ENCODE measurements around the gene SUPT20HL2. TPM values are rescaled to one million over a fixed set of nuclear protein-coding genes. Genes with fewer than 3 reads are reported as not detected.

The SUPT20HL2 gene
- total and polyA plus RNA-seq, 7 experiments from 2014 or later = not detected

DNA sequence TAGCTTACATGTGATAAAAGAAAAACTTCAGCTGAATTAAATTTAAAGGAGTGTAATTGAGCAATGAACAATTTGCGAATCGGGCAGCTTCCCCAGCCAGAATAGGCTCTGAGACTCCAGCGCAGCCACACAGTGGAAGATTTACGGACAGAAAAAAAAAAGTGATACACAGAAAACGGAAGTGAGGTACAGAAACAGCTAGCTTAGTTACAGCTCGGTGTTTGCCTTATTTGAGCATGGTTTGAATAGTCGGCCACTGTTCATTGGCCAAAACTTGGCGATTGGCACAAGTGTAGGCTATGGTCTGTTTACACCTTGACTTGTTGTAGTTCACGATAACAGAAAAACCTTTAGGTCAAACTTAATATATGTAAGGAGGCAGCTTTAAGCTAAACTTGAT, 29.9 kb upstream of the SUPT20HL2 start:
- intact Hi-C loops (cut with micrococcal nuclease) = no loop called here
- no peaks in the 10 kb centered on the region for H3K4me1 ChIP-seq (ENCODE audit: control insufficient read depth in 2 of 2, insufficient read depth in 2 of 2, low read length in 2 of 2)
- no peaks in the 10 kb centered on the region for H3K36me3 ChIP-seq (ENCODE audit: control insufficient read depth in 2 of 3, insufficient read depth in 3 of 3, low read length in 3 of 3)
- Mint-ChIP-seq H3K9me3 (no peaks in the 10 kb centered on the region), H3K4me3 (peak overlapping the region in 7 of 10 donors; percentile 6 to 70 (median 55)), H3K27me3 (peaks cover 0 to 8% (median 0%) of the 10 kb centered on the region in 5 donors), H3K4me1 (peaks cover 0 to 21% (median 5%) of the 10 kb centered on the region in 7 donors), H3K36me3 (no peaks in the 10 kb centered on the region), H3K27ac (peak overlapping the region in 1 of 9 donors; percentile 70)
- H3K4me3 ChIP-seq (ENCODE audit: low read length) = no peak overlapping the region
- ChIA-PET CTCF (no interaction called here), POLR2A (no interaction called here)
- no peaks in the 10 kb centered on the region for H3K27me3 ChIP-seq (ENCODE audit: control insufficient read depth in 2 of 2, insufficient read depth in 2 of 2, low read length in 2 of 2)
- no peaks in the 10 kb centered on the region for H3K9me3 ChIP-seq (ENCODE audit: control insufficient read depth in 2 of 3, low read length in 3 of 3)
- DNase-seq (no peak), ATAC-seq (no peak)
- H3K27ac ChIP-seq (ENCODE audit: low read depth, low read length) = no peak overlapping the region

- Mint-ChIP-seq H3K4me1 (peaks cover 0 to 21% (median 5%) of the 10 kb centered on the region in 7 donors), H3K9me3 (peaks cover 0 to 2% (median 0%) of the 10 kb centered on the region in 11 donors), H3K27ac (no peak overlapping the region), H3K36me3 (no peaks in the 10 kb centered on the region), H3K4me3 (no peak overlapping the region), H3K27me3 (peaks cover 0 to 8% (median 0%) of the 10 kb centered on the region in 5 donors)
- intact Hi-C loops (cut with micrococcal nuclease) = no loop called here
- CTCF ChIA-PET = no interaction called here
- H3K27me3 ChIP-seq (ENCODE audit: control insufficient read depth in 2 of 2, insufficient read depth in 2 of 2, low read length in 2 of 2) = no peaks in the 10 kb centered on the region
- H3K4me1 ChIP-seq (ENCODE audit: control insufficient read depth in 2 of 2, insufficient read depth in 2 of 2, low read length in 2 of 2) = no peaks in the 10 kb centered on the region
- POLR2A ChIA-PET = no interaction called here
- H3K4me3 ChIP-seq (ENCODE audit: low read length) = no peak overlapping the region
- H3K9me3 ChIP-seq (ENCODE audit: control insufficient read depth in 2 of 3, low read length in 3 of 3) = no peaks in the 10 kb centered on the region
- H3K27ac ChIP-seq (ENCODE audit: low read depth, low read length) = no peak overlapping the region
- no peaks in the 10 kb centered on the region for H3K36me3 ChIP-seq (ENCODE audit: control insufficient read depth in 2 of 3, insufficient read depth in 3 of 3, low read length in 3 of 3)
- no peak for DNase-seq
- ATAC-seq = no peak
Measured at GRCh38 chrX:24341795-24342194, 27.9 kb upstream of the SUPT20HL2 start.

DNA sequence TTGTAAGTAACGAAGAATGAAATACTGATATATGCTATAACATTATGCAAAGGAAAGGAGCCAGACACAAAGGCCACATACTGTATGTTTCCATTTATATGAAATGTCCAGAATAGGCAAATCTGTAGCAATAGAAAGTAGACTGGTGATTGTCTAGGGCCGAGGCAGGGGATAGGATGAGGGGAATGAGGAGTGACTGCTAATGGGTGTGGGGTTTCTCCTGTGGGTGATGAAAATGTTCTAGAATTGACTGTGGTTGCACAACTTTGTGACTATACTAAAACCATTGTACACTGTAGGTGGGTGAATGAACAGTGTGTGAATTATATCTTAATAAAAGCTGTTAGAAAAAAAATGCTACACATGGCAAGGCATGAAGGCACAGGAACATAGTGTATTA, 26.6 kb upstream of the SUPT20HL2 start:
- ChIA-PET CTCF (no interaction called here), POLR2A (no interaction called here)
- Mint-ChIP-seq H3K27me3 (peaks cover 0 to 8% (median 0%) of the 10 kb centered on the region in 5 donors), H3K27ac (no peak overlapping the region), H3K4me3 (no peak overlapping the region), H3K4me1 (peaks cover 0 to 21% (median 5%) of the 10 kb centered on the region in 7 donors), H3K9me3 (peaks cover 0 to 2% (median 0%) of the 10 kb centered on the region in 11 donors), H3K36me3 (no peaks in the 10 kb centered on the region)
- Histone ChIP-seq H3K27me3 (ENCODE audit: control insufficient read depth in 2 of 2, insufficient read depth in 2 of 2, low read length in 2 of 2) (no peaks in the 10 kb centered on the region), H3K27ac (ENCODE audit: low read depth, low read length) (no peak overlapping the region), H3K36me3 (ENCODE audit: control insufficient read depth in 2 of 3, insufficient read depth in 3 of 3, low read length in 3 of 3) (no peaks in the 10 kb centered on the region), H3K4me3 (ENCODE audit: low read length) (no peak overlapping the region), H3K9me3 (ENCODE audit: control insufficient read depth in 2 of 3, low read length in 3 of 3) (no peaks in the 10 kb centered on the region), H3K4me1 (ENCODE audit: control insufficient read depth in 2 of 2, insufficient read depth in 2 of 2, low read length in 2 of 2) (no peaks in the 10 kb centered on the region)
- no peak for DNase-seq
- intact Hi-C loops (cut with micrococcal nuclease) = no loop called here
- no peak for ATAC-seq

DNA sequence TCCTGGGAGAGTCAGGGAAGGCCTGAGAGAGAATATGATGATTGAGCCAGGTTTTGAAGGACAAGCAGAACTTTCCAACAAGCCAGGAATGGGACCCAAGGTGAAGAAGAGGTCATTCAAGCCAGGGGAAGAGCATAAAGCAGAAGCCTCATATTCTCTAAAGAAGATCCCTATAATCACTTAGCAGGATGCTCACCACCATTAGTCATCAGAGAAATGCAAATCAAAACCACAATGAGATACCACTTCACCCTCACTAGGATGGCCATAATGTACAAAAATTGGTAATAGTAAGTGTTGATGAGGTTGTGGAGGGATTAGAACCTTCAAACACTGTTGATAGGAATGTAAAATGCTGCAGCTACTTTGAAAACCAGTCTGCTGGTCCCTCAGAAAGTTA, 26.0 kb upstream of the SUPT20HL2 start:
- H3K4me1 Mint-ChIP-seq = peaks cover 0 to 21% (median 5%) of the 10 kb centered on the region in 7 donors
- no peak overlapping the region for H3K4me3 Mint-ChIP-seq

GRCh38 chrX:24335871-24336270, 22.0 kb upstream of the SUPT20HL2 start:
- H3K36me3 ChIP-seq (ENCODE audit: control insufficient read depth in 2 of 3, insufficient read depth in 3 of 3, low read length in 3 of 3) = no peaks in the 10 kb centered on the region
- Mint-ChIP-seq H3K27me3 (peaks cover 0 to 8% (median 5%) of the 10 kb centered on the region in 5 donors), H3K9me3 (peaks cover 0 to 8% (median 1%) of the 10 kb centered on the region in 11 donors), H3K4me1 (peaks cover 0 to 4% (median 0%) of the 10 kb centered on the region in 7 donors), H3K36me3 (peaks cover 0 to 4% (median 0%) of the 10 kb centered on the region in 5 donors), H3K4me3 (no peak overlapping the region), H3K27ac (no peak overlapping the region)
- ATAC-seq (no peak), DNase-seq (no peak)
- no peak overlapping the region for H3K4me3 ChIP-seq (ENCODE audit: low read length)
- CTCF ChIA-PET = no interaction called here
- H3K27ac ChIP-seq (ENCODE audit: low read depth, low read length) = no peak overlapping the region
- no peaks in the 10 kb centered on the region for H3K27me3 ChIP-seq (ENCODE audit: control insufficient read depth in 2 of 2, insufficient read depth in 2 of 2, low read length in 2 of 2)
- POLR2A ChIA-PET = no interaction called here
- no peaks in the 10 kb centered on the region for H3K9me3 ChIP-seq (ENCODE audit: control insufficient read depth in 2 of 3, low read length in 3 of 3)
- H3K4me1 ChIP-seq (ENCODE audit: control insufficient read depth in 2 of 2, insufficient read depth in 2 of 2, low read length in 2 of 2) = no peaks in the 10 kb centered on the region
- intact Hi-C loops (cut with micrococcal nuclease) = no loop called here

More for the DNA sequence above, 26.0 kb upstream of the SUPT20HL2 start:
- Mint-ChIP-seq H3K27ac (no peak overlapping the region), H3K9me3 (peaks cover 0 to 2% (median 0%) of the 10 kb centered on the region in 11 donors), H3K36me3 (no peaks in the 10 kb centered on the region), H3K27me3 (peaks cover 0 to 8% (median 0%) of the 10 kb centered on the region in 5 donors)
- Histone ChIP-seq H3K9me3 (ENCODE audit: control insufficient read depth in 2 of 3, low read length in 3 of 3) (no peaks in the 10 kb centered on the region), H3K27ac (ENCODE audit: low read depth, low read length) (no peak overlapping the region), H3K36me3 (ENCODE audit: control insufficient read depth in 2 of 3, insufficient read depth in 3 of 3, low read length in 3 of 3) (no peaks in the 10 kb centered on the region), H3K27me3 (ENCODE audit: control insufficient read depth in 2 of 2, insufficient read depth in 2 of 2, low read length in 2 of 2) (no peaks in the 10 kb centered on the region), H3K4me1 (ENCODE audit: control insufficient read depth in 2 of 2, insufficient read depth in 2 of 2, low read length in 2 of 2) (no peaks in the 10 kb centered on the region), H3K4me3 (ENCODE audit: low read length) (no peak overlapping the region)
- ATAC-seq (no peak), DNase-seq (no peak)
- ChIA-PET POLR2A (no interaction called here), CTCF (no interaction called here)
- intact Hi-C loops (cut with micrococcal nuclease) = no loop called here

- Mint-ChIP-seq H3K9me3 (peaks cover 0 to 8% (median 1%) of the 10 kb centered on the region in 11 donors), H3K36me3 (peaks cover 0 to 4% (median 0%) of the 10 kb centered on the region in 5 donors), H3K4me1 (peaks cover 0 to under 1% (median 0%) of the 10 kb centered on the region in 7 donors), H3K4me3 (no peak overlapping the region), H3K27ac (no peak overlapping the region), H3K27me3 (peaks cover 0 to 8% (median 4%) of the 10 kb centered on the region in 5 donors)
- H3K27ac ChIP-seq (ENCODE audit: low read depth, low read length) = no peak overlapping the region
- ATAC-seq (no peak), DNase-seq (no peak)
- H3K4me3 ChIP-seq (ENCODE audit: low read length) = no peak overlapping the region
- intact Hi-C loops (cut with micrococcal nuclease) = no loop called here
- H3K9me3 ChIP-seq (ENCODE audit: control insufficient read depth in 2 of 3, low read length in 3 of 3) = no peaks in the 10 kb centered on the region
- no peaks in the 10 kb centered on the region for H3K27me3 ChIP-seq (ENCODE audit: control insufficient read depth in 2 of 2, insufficient read depth in 2 of 2, low read length in 2 of 2)
- no peaks in the 10 kb centered on the region for H3K36me3 ChIP-seq (ENCODE audit: control insufficient read depth in 2 of 3, insufficient read depth in 3 of 3, low read length in 3 of 3)
- ChIA-PET POLR2A (no interaction called here), CTCF (no interaction called here)
- no peaks in the 10 kb centered on the region for H3K4me1 ChIP-seq (ENCODE audit: control insufficient read depth in 2 of 2, insufficient read depth in 2 of 2, low read length in 2 of 2)
Measured at GRCh38 chrX:24334461-24334860, 20.6 kb upstream of the SUPT20HL2 start.

GRCh38 chrX:24333371-24333770, 19.5 kb upstream of the SUPT20HL2 start:
- ATAC-seq (no peak), DNase-seq (no peak)
- Histone ChIP-seq H3K9me3 (ENCODE audit: control insufficient read depth in 2 of 3, low read length in 3 of 3) (no peaks in the 10 kb centered on the region), H3K4me1 (ENCODE audit: control insufficient read depth in 2 of 2, insufficient read depth in 2 of 2, low read length in 2 of 2) (no peaks in the 10 kb centered on the region), H3K36me3 (ENCODE audit: control insufficient read depth in 2 of 3, insufficient read depth in 3 of 3, low read length in 3 of 3) (no peaks in the 10 kb centered on the region), H3K27ac (ENCODE audit: low read depth, low read length) (no peak overlapping the region), H3K27me3 (ENCODE audit: control insufficient read depth in 2 of 2, insufficient read depth in 2 of 2, low read length in 2 of 2) (no peaks in the 10 kb centered on the region), H3K4me3 (ENCODE audit: low read length) (no peak overlapping the region)
- CTCF ChIA-PET = no interaction called here
- Mint-ChIP-seq H3K27me3 (peaks cover 0 to 8% (median 4%) of the 10 kb centered on the region in 5 donors), H3K9me3 (peaks cover 0 to 8% (median 1%) of the 10 kb centered on the region in 11 donors), H3K4me1 (no peaks in the 10 kb centered on the region), H3K36me3 (peaks cover 0 to 4% (median 0%) of the 10 kb centered on the region in 5 donors), H3K27ac (no peak overlapping the region), H3K4me3 (no peak overlapping the region)
- POLR2A ChIA-PET = no interaction called here
- intact Hi-C loops (cut with micrococcal nuclease) = no loop called here
